ENCODE data around the gene STX12.
"Not testable (repeated sequence)": the region's sequence is repeated elsewhere in the genome, so short reads cannot be mapped to it uniquely, and the experiment has no call there.

Gene STX12

GRCh38 chr1:27864264-27864895 lies 91.4 kb downstream of the STX12 start:
- peak; percentile 68 for DNase-seq (ENCODE audit: low spot score)
- no peak for TF ChIP-seq CTCF (IDR thresholded peaks at IDR 0.05; ENCODE audit: borderline replicate concordance, control extremely low read depth, extremely low read depth, insufficient read depth, missing control alignments)
- in situ Hi-C loops (cut with MboI; ENCODE audit: low sequenced_read_pairs, unreplicated experiment): no loop called here

GRCh38 chr1:27865821-27866220 lies 92.8 kb downstream of the STX12 start:
- DNase-seq (ENCODE audit: low spot score): no peak
- TF ChIP-seq CTCF (IDR thresholded peaks at IDR 0.05; ENCODE audit: borderline replicate concordance, control extremely low read depth, extremely low read depth, insufficient read depth, missing control alignments): no peak
- in situ Hi-C loops (cut with MboI; ENCODE audit: low sequenced_read_pairs, unreplicated experiment): no loop called here

- no peak for TF ChIP-seq CTCF (IDR thresholded peaks at IDR 0.05; ENCODE audit: borderline replicate concordance, control extremely low read depth, extremely low read depth, insufficient read depth, missing control alignments)
- in situ Hi-C loops (cut with MboI; ENCODE audit: low sequenced_read_pairs, unreplicated experiment): no loop called here
- DNase-seq (ENCODE audit: low spot score): no peak
Measured at GRCh38 chr1:27868556-27868931, 95.5 kb downstream of the STX12 start.

GRCh38 chr1:27868932-27869718 lies 96.1 kb downstream of the STX12 start:
- no peak for TF ChIP-seq CTCF (IDR thresholded peaks at IDR 0.05; ENCODE audit: borderline replicate concordance, control extremely low read depth, extremely low read depth, insufficient read depth, missing control alignments)
- in situ Hi-C loops (cut with MboI; ENCODE audit: low sequenced_read_pairs, unreplicated experiment): no loop called here
- peak; percentile 57 for DNase-seq (ENCODE audit: low spot score)

- in situ Hi-C loops (cut with MboI; ENCODE audit: low sequenced_read_pairs, unreplicated experiment): no loop called here
- no peak for TF ChIP-seq CTCF (IDR thresholded peaks at IDR 0.05; ENCODE audit: borderline replicate concordance, control extremely low read depth, extremely low read depth, insufficient read depth, missing control alignments)
- no peak for DNase-seq (ENCODE audit: low spot score)
Measured at GRCh38 chr1:27869719-27870085, 96.7 kb downstream of the STX12 start.

GRCh38 chr1:27871076-27871475 lies 98.1 kb downstream of the STX12 start:
- DNase-seq (ENCODE audit: low spot score); in situ Hi-C loops (cut with MboI; ENCODE audit: low sequenced_read_pairs, unreplicated experiment): not testable (repeated sequence)

GRCh38 chr1:27872059-27872801 lies 99.2 kb downstream of the STX12 start, which contains the start of gene THEMIS2:
Gene THEMIS2, plus strand, starts transcription at chr1:27872544. Its CDS starts 28 bp downstream, at chr1:27872572.
- in situ Hi-C loops (cut with MboI; ENCODE audit: low sequenced_read_pairs, unreplicated experiment): no loop called here
- no peak for TF ChIP-seq CTCF (IDR thresholded peaks at IDR 0.05; ENCODE audit: borderline replicate concordance, control extremely low read depth, extremely low read depth, insufficient read depth, missing control alignments)
- peak; percentile 93 for DNase-seq (ENCODE audit: low spot score)
